Central memory CD8-positive, alpha-beta T cell (primary cell): ENCODE data around the gene SIGLEC15.

Experiments
- ATAC-seq: fragments of 150-1000 bp; cut with Tn5 transposase; replicated peaks from 2 replicates; pipeline ENCODE4 v1.10.0; 2022; ENCODE audit warnings: mild to moderate bottlenecking, moderate FRiP score, moderate number of reproducible peaks; ENCODE audit not compliant: poor library complexity, severe bottlenecking; ENCODE audit errors: extremely low read depth
- DNase-seq, 2 donors: peaks; one replicate each; pipeline ENCODE4 v3.0.0; 2021; ENCODE audit warnings: low spot score in 2 of 2
- H3K27ac Mint-ChIP-seq: one replicate; pipeline ENCODE4 v1.8.0; 2022; ENCODE audit warnings: low read depth, mild to moderate bottlenecking, moderate library complexity, mixed read lengths
- H3K27me3 Mint-ChIP-seq: one replicate; pipeline ENCODE4 v1.8.0; 2022; ENCODE audit warnings: mixed read lengths
- H3K36me3 Mint-ChIP-seq: one replicate; pipeline ENCODE4 v1.8.0; 2022; ENCODE audit warnings: mild to moderate bottlenecking, moderate library complexity, mixed read lengths; ENCODE audit not compliant: insufficient read depth
- H3K4me1 Mint-ChIP-seq: one replicate; pipeline ENCODE4 v1.8.0; 2022; ENCODE audit warnings: mixed read lengths
- H3K4me3 Mint-ChIP-seq: one replicate; pipeline ENCODE4 v1.8.0; 2022; ENCODE audit warnings: mild to moderate bottlenecking, moderate library complexity, mixed read lengths
- H3K9me3 Mint-ChIP-seq: one replicate; pipeline ENCODE4 v1.8.0; 2022; ENCODE audit warnings: mixed read lengths

Gene SIGLEC15

DNA sequence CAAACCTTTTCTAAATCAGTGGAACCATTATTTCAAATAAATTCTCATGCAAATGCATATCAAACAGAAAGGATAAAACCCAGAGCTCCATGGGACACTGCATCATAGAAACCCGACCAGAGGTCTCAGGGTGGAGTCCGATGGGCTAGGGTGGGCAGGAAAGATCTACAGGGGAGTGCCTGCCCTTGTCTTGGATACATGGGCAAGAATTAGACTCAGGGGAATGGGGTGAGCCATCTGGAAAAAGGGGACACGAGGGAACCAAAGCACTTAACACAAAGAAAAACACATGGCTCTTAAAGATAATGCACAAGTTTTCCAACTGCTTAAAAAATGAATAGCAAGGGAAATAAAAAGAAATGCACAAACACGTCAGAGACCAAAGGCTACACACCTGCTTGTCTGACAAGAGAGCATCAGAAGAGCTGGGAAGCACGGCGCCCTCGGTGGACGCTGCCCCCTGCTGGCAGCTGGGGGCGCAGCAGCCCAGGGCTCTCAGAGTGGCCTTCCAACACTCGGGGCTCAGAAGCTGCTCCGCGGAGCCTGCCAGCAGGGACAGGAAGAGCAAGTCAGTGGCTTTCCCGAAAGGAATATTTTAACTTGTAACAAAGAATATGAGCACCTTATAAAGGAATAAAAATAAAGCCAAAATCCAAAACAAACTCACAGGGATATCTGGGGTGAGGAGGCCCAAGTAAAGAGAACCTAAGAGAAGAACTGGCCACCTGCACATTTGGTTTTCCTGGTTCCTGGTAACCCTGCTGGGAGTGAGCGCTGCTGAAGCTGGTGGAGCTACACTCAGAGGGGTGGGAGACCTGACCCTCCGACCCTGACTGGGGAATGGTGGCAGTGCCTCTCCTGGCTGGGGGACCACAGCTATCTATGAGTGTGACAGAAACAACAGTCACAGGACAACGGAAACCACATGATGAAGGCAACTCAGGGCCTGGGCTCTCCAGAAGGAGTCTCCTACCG is 54.5 kb downstream of the SIGLEC15 start:
- DNase-seq: peak; percentile 54 to 65
- Mint-ChIP-seq H3K27ac (peak overlapping the region; percentile 44), H3K36me3 (peaks cover 37% of the 10 kb centered on the region), H3K4me1 (peaks cover 16% of the 10 kb centered on the region), H3K9me3 (no peaks in the 10 kb centered on the region), H3K4me3 (no peak overlapping the region), H3K27me3 (no peaks in the 10 kb centered on the region)
- ATAC-seq: peak; percentile 74

- no peaks in the 10 kb centered on the region for H3K27me3 Mint-ChIP-seq
- no peak overlapping the region for H3K4me3 Mint-ChIP-seq
- peaks cover 33% of the 10 kb centered on the region for H3K36me3 Mint-ChIP-seq
- DNase-seq (no peak), ATAC-seq (no peak)
- no peaks in the 10 kb centered on the region for H3K9me3 Mint-ChIP-seq
- peaks cover 9% of the 10 kb centered on the region for H3K4me1 Mint-ChIP-seq
- H3K27ac Mint-ChIP-seq: no peak overlapping the region
Measured at GRCh38 chr18:45880876-45881558, 55.5 kb downstream of the SIGLEC15 start.

DNA sequence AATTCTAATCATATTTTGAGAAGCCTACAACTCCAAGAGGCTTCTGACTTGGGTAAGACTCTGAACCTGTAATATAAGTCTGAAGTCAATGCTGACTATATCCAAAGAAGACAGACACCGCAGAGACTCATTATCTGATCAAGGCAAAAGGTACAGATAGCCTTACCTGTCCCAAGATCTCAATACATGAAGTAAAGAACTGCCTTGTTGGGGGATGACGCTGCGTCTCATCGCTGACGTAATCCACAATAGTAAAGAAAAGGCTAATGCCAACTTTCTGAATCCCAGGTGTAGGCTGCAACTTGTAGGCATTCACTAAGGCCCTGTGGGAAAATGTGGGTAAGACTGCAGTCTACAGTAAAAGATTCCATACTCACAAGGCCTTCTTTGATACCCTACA is 62.1 kb downstream of the SIGLEC15 start:
- no peaks in the 10 kb centered on the region for H3K9me3 Mint-ChIP-seq
- peak overlapping the region; percentile 19 for H3K27ac Mint-ChIP-seq
- peaks cover 26% of the 10 kb centered on the region for H3K36me3 Mint-ChIP-seq

DNA sequence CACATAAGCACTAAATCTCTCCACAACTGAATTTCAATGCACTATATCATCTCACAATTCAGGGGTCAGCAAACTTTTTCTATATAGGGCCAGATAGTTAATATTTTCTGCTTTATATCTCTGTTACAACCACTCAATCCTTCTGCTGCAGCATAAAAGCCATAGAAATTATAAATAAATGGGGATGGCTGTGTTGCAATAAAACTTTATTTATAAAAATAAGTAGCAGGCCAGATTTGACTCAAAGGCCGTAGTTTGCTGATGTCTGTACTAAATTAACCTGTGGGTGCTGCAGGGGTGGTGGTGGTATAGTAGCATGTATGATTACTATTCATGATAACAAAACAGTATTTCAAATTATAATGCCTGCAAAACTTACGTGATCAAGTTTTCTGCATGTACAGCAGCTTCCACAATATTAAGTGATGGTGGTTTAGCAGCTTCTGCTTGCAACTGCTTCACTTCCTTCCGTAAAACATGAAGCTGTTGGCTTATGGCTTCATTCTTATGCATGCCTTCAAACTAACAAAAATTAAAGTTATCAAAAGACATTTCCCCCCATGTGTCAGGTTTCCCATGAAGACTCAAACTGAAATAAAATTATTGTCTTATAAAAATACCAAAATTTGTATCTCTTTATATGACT is 64.1 kb downstream of the SIGLEC15 start:
- Mint-ChIP-seq H3K27me3 (no peaks in the 10 kb centered on the region), H3K4me3 (no peak overlapping the region), H3K36me3 (peaks cover 12% of the 10 kb centered on the region), H3K9me3 (no peaks in the 10 kb centered on the region), H3K27ac (peak overlapping the region; percentile 80), H3K4me1 (peaks cover 17% of the 10 kb centered on the region)
- ATAC-seq (no peak), DNase-seq (no peak)

More for the DNA sequence above, 62.1 kb downstream of the SIGLEC15 start:
- H3K4me3 Mint-ChIP-seq: no peak overlapping the region
- peaks cover 17% of the 10 kb centered on the region for H3K4me1 Mint-ChIP-seq
- no peaks in the 10 kb centered on the region for H3K27me3 Mint-ChIP-seq
- no peak for ATAC-seq
- DNase-seq: no peak

DNA sequence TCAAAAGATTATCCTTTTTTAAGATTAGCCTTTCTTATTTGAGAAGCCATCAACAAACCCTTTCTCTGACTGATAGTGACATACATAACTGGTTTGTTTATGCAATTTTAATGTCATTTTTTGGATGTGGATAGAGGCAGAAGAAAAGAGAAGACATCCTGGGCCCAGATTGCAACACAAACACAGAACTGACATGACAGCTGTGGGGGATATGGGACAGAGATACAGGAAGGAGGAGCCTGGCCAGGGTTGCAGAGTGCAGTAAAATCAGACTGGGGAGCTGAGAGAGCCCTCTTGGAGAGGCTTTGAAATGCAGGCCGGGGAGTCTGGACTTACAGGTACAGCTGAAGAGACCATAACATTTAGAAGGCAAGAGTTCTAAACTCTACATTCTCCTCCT is 65.1 kb downstream of the SIGLEC15 start:
- no peak for ATAC-seq
- peaks cover 17% of the 10 kb centered on the region for H3K4me1 Mint-ChIP-seq
- H3K36me3 Mint-ChIP-seq: peaks cover 10% of the 10 kb centered on the region

GRCh38 chr18:45891806-45892205 is 66.3 kb downstream of the SIGLEC15 start:
- Mint-ChIP-seq H3K4me3 (no peak overlapping the region), H3K27ac (no peak overlapping the region), H3K27me3 (no peaks in the 10 kb centered on the region), H3K36me3 (peaks cover 15% of the 10 kb centered on the region), H3K4me1 (peaks cover 17% of the 10 kb centered on the region), H3K9me3 (no peaks in the 10 kb centered on the region)
- no peak for DNase-seq
- ATAC-seq: no peak

More for the DNA sequence above, 65.1 kb downstream of the SIGLEC15 start:
- no peak for DNase-seq
- H3K27me3 Mint-ChIP-seq: no peaks in the 10 kb centered on the region
- no peak overlapping the region for H3K4me3 Mint-ChIP-seq
- no peaks in the 10 kb centered on the region for H3K9me3 Mint-ChIP-seq
- peak overlapping the region; percentile 80 for H3K27ac Mint-ChIP-seq
